Measurements from ENCODE around the gene ARL13B.
"Not testable (repeated sequence)": the region's sequence is repeated elsewhere in the genome, so short reads cannot be mapped to it uniquely, and the experiment has no call there.

The ARL13B gene

GRCh38 chr3:93961026-93961425 lies 18.9 kb upstream of the ARL13B start:
- DNase-seq (ENCODE audit: low spot score) (no peak), ATAC-seq (ENCODE audit: low read depth) (no peak)
- Histone ChIP-seq H3K27me3 (ENCODE audit: insufficient read depth, poor library complexity, severe bottlenecking) (no peaks in the 10 kb centered on the region), H3K27ac (ENCODE audit: poor library complexity, severe bottlenecking) (no peak overlapping the region), H3K4me3 (ENCODE audit: severe bottlenecking) (no peak overlapping the region), H3K9me3 (ENCODE audit: severe bottlenecking) (no peaks in the 10 kb centered on the region), H3K36me3 (ENCODE audit: low read depth) (no peaks in the 10 kb centered on the region), H3K4me1 (ENCODE audit: insufficient read depth, poor library complexity, severe bottlenecking) (no peaks in the 10 kb centered on the region)
- TF ChIP-seq, protein P1, sequence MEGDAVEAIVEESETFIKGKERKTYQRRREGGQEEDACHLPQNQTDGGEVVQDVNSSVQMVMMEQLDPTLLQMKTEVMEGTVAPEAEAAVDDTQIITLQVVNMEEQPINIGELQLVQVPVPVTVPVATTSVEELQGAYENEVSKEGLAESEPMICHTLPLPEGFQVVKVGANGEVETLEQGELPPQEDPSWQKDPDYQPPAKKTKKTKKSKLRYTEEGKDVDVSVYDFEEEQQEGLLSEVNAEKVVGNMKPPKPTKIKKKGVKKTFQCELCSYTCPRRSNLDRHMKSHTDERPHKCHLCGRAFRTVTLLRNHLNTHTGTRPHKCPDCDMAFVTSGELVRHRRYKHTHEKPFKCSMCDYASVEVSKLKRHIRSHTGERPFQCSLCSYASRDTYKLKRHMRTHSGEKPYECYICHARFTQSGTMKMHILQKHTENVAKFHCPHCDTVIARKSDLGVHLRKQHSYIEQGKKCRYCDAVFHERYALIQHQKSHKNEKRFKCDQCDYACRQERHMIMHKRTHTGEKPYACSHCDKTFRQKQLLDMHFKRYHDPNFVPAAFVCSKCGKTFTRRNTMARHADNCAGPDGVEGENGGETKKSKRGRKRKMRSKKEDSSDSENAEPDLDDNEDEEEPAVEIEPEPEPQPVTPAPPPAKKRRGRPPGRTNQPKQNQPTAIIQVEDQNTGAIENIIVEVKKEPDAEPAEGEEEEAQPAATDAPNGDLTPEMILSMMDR (IDR thresholded peaks at IDR 0.05; ENCODE audit: poor library complexity, severe bottlenecking): no peak

GRCh38 chr3:93961489-93961888 lies 18.5 kb upstream of the ARL13B start:
- TF ChIP-seq, protein P1 (IDR thresholded peaks at IDR 0.05; ENCODE audit: poor library complexity, severe bottlenecking): no peak
- Histone ChIP-seq H3K9me3 (ENCODE audit: severe bottlenecking) (no peaks in the 10 kb centered on the region), H3K4me3 (ENCODE audit: severe bottlenecking) (no peak overlapping the region), H3K27ac (ENCODE audit: poor library complexity, severe bottlenecking) (no peak overlapping the region), H3K4me1 (ENCODE audit: insufficient read depth, poor library complexity, severe bottlenecking) (no peaks in the 10 kb centered on the region), H3K36me3 (ENCODE audit: low read depth) (no peaks in the 10 kb centered on the region), H3K27me3 (ENCODE audit: insufficient read depth, poor library complexity, severe bottlenecking) (no peaks in the 10 kb centered on the region)
- ATAC-seq (ENCODE audit: low read depth) (no peak), DNase-seq (ENCODE audit: low spot score) (no peak)

GRCh38 chr3:93962798-93963197 lies 17.2 kb upstream of the ARL13B start:
- Histone ChIP-seq H3K36me3 (ENCODE audit: low read depth) (no peaks in the 10 kb centered on the region), H3K27ac (ENCODE audit: poor library complexity, severe bottlenecking) (no peak overlapping the region), H3K9me3 (ENCODE audit: severe bottlenecking) (no peaks in the 10 kb centered on the region), H3K4me1 (ENCODE audit: insufficient read depth, poor library complexity, severe bottlenecking) (no peaks in the 10 kb centered on the region), H3K27me3 (ENCODE audit: insufficient read depth, poor library complexity, severe bottlenecking) (no peaks in the 10 kb centered on the region), H3K4me3 (ENCODE audit: severe bottlenecking) (no peak overlapping the region)
- TF ChIP-seq, protein P1 (IDR thresholded peaks at IDR 0.05; ENCODE audit: poor library complexity, severe bottlenecking): no peak
- DNase-seq (ENCODE audit: low spot score): no peak
- ATAC-seq (ENCODE audit: low read depth): no peak

- not testable (repeated sequence) for H3K4me3 ChIP-seq (ENCODE audit: severe bottlenecking); H3K36me3 ChIP-seq (ENCODE audit: low read depth); ATAC-seq (ENCODE audit: low read depth); H3K9me3 ChIP-seq (ENCODE audit: severe bottlenecking); H3K4me1 ChIP-seq (ENCODE audit: insufficient read depth, poor library complexity, severe bottlenecking); DNase-seq (ENCODE audit: low spot score); H3K27ac ChIP-seq (ENCODE audit: poor library complexity, severe bottlenecking); H3K27me3 ChIP-seq (ENCODE audit: insufficient read depth, poor library complexity, severe bottlenecking)
Measured at GRCh38 chr3:93965106-93965505, 14.8 kb upstream of the ARL13B start.

- ATAC-seq (ENCODE audit: low read depth): peak; percentile 39; the same call in 2 of the 3 replicates
- TF ChIP-seq, protein P1 (IDR thresholded peaks at IDR 0.05; ENCODE audit: poor library complexity, severe bottlenecking): no peak
- Histone ChIP-seq H3K27ac (ENCODE audit: poor library complexity, severe bottlenecking) (no peak overlapping the region), H3K4me1 (ENCODE audit: insufficient read depth, poor library complexity, severe bottlenecking) (peaks cover 4% of the 10 kb centered on the region), H3K27me3 (ENCODE audit: insufficient read depth, poor library complexity, severe bottlenecking) (no peaks in the 10 kb centered on the region), H3K4me3 (ENCODE audit: severe bottlenecking) (no peak overlapping the region), H3K9me3 (ENCODE audit: severe bottlenecking) (no peaks in the 10 kb centered on the region), H3K36me3 (ENCODE audit: low read depth) (no peaks in the 10 kb centered on the region)
- no peak for DNase-seq (ENCODE audit: low spot score)
Measured at GRCh38 chr3:93969443-93969842, 10.5 kb upstream of the ARL13B start.
